Neutrophil (primary cell): ENCODE data around the gene TSGA10.
A peak's percentile ranks its signal among the peaks of the same experiment; 100 is the strongest.
"Not testable (repeated sequence)": the region's sequence is repeated elsewhere in the genome, so short reads cannot be mapped to it uniquely, and the experiment has no call there.

Experiments
- H3K27ac ChIP-seq: fragments of 200-600 bp; sonication (generic); 2 replicates; pipeline ENCODE4 v1.5.1; 2016; ENCODE audit warnings: mild to moderate bottlenecking, moderate library complexity
- H3K27me3 ChIP-seq: fragments of 200-600 bp; sonication (generic); 2 replicates; pipeline ENCODE4 v1.6.0; 2016; ENCODE audit warnings: mild to moderate bottlenecking
- H3K36me3 ChIP-seq: fragments of 200-600 bp; sonication (generic); 2 replicates; pipeline ENCODE4 v1.5.1; 2017
- H3K4me1 ChIP-seq, 2 experiments: fragments of 200-600 bp in 1 of 2; sonication (generic) in 1 of 2; 1 replicate in 1 of 2; 2 replicates in 1 of 2; pipeline versions ENCODE4 v1.5.1 to v1.6.1; 2013 to 2016; ENCODE audit warnings: low read depth in 1 of 2, low read length in 1 of 2, mild to moderate bottlenecking in 1 of 2, moderate library complexity in 1 of 2; ENCODE audit not compliant: control insufficient read depth in 1 of 2, insufficient read depth in 1 of 2
- H3K4me3 ChIP-seq, 2 experiments: fragments of 200-600 bp in 1 of 2; sonication (generic) in 1 of 2; 1 replicate in 1 of 2; 2 replicates in 1 of 2; pipeline ENCODE4 v1.5.1; 2013 to 2016; ENCODE audit warnings: low read depth in 1 of 2, low read length in 1 of 2, mild to moderate bottlenecking in 1 of 2, moderate library complexity in 1 of 2
- H3K9me3 ChIP-seq: fragments of 200-600 bp; sonication (generic); 2 replicates; pipeline ENCODE4 v1.5.1; 2016
- CTCF ChIP-seq: fragments of 200-600 bp; sonication (generic); IDR thresholded peaks from 2 replicates; pipeline ENCODE4 v1.5.1; 2016; ENCODE audit warnings: antibody characterized with exemption

Gene TSGA10

GRCh38 chr2:99141110-99142108 lies 13.3 kb downstream of the TSGA10 start, which contains the start of gene C2orf15:
TSS of gene C2orf15 (plus strand) at chr2:99141707. CDS start at chr2:99150559, 8,852 bp downstream.
- no peaks in the 10 kb centered on the region for H3K36me3 ChIP-seq
- TF ChIP-seq CTCF = peak; percentile 25
- H3K4me1 ChIP-seq = peaks cover 19 to 38% of the 10 kb centered on the region in 2 experiments
- no peaks in the 10 kb centered on the region for H3K9me3 ChIP-seq
- peak within 1 kb of the TSS; percentile 85 to 98 for H3K4me3 ChIP-seq
- H3K27me3 ChIP-seq = peaks cover 11% of the 10 kb centered on the region
- H3K27ac ChIP-seq = peak within 1 kb of the TSS; percentile 84

- Histone ChIP-seq H3K36me3 (no peaks in the 10 kb centered on the region), H3K4me1 (peaks cover 19 to 38% of the 10 kb centered on the region in 2 experiments), H3K27ac (peak overlapping the region; percentile 84), H3K27me3 (peaks cover 11% of the 10 kb centered on the region), H3K9me3 (no peaks in the 10 kb centered on the region), H3K4me3 (peak overlapping the region; percentile 85 to 98)
- TF ChIP-seq CTCF = no peak
Measured at GRCh38 chr2:99140860-99141109, 14.0 kb downstream of the TSGA10 start.

GRCh38 chr2:99140056-99140859 lies 14.5 kb downstream of the TSGA10 start:
- Histone ChIP-seq H3K27ac (peak overlapping the region; percentile 84), H3K36me3 (no peaks in the 10 kb centered on the region), H3K27me3 (peaks cover 11% of the 10 kb centered on the region), H3K4me3 (peak overlapping the region; percentile 85 to 98), H3K4me1 (peaks cover 19 to 38% of the 10 kb centered on the region in 2 experiments), H3K9me3 (no peaks in the 10 kb centered on the region)
- TF ChIP-seq CTCF = no peak

- Histone ChIP-seq H3K27me3 (peaks cover 11% of the 10 kb centered on the region), H3K27ac (no peak overlapping the region), H3K9me3 (no peaks in the 10 kb centered on the region), H3K4me1 (peaks cover 15 to 28% of the 10 kb centered on the region in 2 experiments), H3K36me3 (no peaks in the 10 kb centered on the region), H3K4me3 (no peak overlapping the region)
- no peak for TF ChIP-seq CTCF
Measured at GRCh38 chr2:99139003-99139402, 15.7 kb downstream of the TSGA10 start.

GRCh38 chr2:99135044-99135556 lies 19.6 kb downstream of the TSGA10 start:
- H3K4me1 ChIP-seq, H3K9me3 ChIP-seq, H3K36me3 ChIP-seq, H3K27ac ChIP-seq, H3K4me3 ChIP-seq, H3K27me3 ChIP-seq: not testable (repeated sequence)
